Endothelial cell of umbilical vein (primary cell): Measurements from ENCODE around the gene RTF2.

ENCODE experiments used
- POLR2A ChIP-seq: IDR thresholded peaks from 2 replicates; pipeline ENCODE4 v1.6.1; 2012; ENCODE audit warnings: low read depth, mild to moderate bottlenecking, control low read depth, low read length
- POLR2AphosphoS5 ChIP-seq: IDR thresholded peaks from 2 replicates; pipeline ENCODE4 v1.6.1; 2012; ENCODE audit warnings: low read depth, mild to moderate bottlenecking, control low read depth, low read length, moderate library complexity; ENCODE audit not compliant: insufficient read depth
- TF ChIP-seq, protein P1 (sequence below), 2 donors: IDR thresholded peaks; 1 replicate in 1 of 2; 2 replicates in 1 of 2; pipeline ENCODE4 v1.5.1; 2011; ENCODE audit warnings: low read length in 2 of 2, mild to moderate bottlenecking in 2 of 2, moderate library complexity in 2 of 2, control low read depth in 1 of 2, inconsistent platforms in 1 of 2, low read depth in 1 of 2; ENCODE audit not compliant: insufficient read depth in 1 of 2; ENCODE audit errors: extremely low read depth in 1 of 2
- TF ChIP-seq, protein P2 (sequence below): IDR thresholded peaks from 2 replicates; pipeline ENCODE4 v1.6.1; 2011; ENCODE audit not compliant: insufficient read depth, insufficient read length

DNA sequence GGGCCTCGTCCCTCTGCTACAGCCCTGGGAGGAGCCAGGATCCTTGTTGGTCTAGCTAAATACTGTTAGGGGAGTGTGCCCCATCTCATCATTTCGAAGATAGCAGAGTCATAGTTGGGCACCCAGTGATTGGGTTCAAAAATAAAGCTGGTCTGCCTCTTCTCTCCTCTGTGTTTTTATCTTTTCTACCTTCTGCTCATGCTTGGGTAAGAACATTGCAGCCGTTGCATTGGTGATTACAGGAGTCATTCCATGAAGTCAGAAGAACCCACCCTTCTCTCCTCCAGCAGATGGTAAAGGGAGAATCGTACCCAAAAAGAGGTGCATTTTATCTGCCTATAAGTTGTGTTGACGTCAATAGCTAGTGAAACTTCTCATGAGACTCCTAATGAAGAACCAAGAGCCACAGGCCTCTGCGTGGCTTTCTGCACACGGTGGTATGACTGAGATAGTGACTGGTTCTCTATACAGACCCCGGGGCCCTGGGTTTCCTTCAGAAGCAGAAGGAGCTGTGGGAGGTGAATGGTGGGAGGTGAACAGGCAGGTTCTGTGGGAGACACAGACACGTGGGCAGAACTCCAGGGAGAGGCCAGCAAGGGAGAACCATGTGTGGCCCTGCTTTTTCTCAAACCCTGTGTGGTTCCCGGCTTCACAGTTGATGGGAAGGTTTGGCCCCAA, 50.4 kb downstream of the RTF2 start:
- TF ChIP-seq, protein P1, sequence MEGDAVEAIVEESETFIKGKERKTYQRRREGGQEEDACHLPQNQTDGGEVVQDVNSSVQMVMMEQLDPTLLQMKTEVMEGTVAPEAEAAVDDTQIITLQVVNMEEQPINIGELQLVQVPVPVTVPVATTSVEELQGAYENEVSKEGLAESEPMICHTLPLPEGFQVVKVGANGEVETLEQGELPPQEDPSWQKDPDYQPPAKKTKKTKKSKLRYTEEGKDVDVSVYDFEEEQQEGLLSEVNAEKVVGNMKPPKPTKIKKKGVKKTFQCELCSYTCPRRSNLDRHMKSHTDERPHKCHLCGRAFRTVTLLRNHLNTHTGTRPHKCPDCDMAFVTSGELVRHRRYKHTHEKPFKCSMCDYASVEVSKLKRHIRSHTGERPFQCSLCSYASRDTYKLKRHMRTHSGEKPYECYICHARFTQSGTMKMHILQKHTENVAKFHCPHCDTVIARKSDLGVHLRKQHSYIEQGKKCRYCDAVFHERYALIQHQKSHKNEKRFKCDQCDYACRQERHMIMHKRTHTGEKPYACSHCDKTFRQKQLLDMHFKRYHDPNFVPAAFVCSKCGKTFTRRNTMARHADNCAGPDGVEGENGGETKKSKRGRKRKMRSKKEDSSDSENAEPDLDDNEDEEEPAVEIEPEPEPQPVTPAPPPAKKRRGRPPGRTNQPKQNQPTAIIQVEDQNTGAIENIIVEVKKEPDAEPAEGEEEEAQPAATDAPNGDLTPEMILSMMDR (IDR thresholded peaks at IDR 0.05; ENCODE audit: extremely low read depth in 1 of 2, insufficient read depth in 1 of 2, low read depth in 1 of 2, low read length in 2 of 2) = no peak
- no peak for TF ChIP-seq POLR2A
- no peak for TF ChIP-seq POLR2AphosphoS5
- TF ChIP-seq, protein P2, sequence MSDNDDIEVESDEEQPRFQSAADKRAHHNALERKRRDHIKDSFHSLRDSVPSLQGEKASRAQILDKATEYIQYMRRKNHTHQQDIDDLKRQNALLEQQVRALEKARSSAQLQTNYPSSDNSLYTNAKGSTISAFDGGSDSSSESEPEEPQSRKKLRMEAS = no peak
